ENCODE data around the gene A1BG.

A1BG gene

GRCh38 chr19:58362272-58362994 lies 9.1 kb upstream of the A1BG start, which contains the start of gene ZNF497:
Gene ZNF497, minus strand, starts transcription at chr19:58362751. Its CDS starts 5,116 bp downstream, at chr19:58357635.
- DNase-seq (ENCODE audit: low read depth): peak; percentile 97
- TF ChIP-seq CTCF (IDR thresholded peaks at IDR 0.05; ENCODE audit: insufficient read depth, low read depth, low read length, missing control alignments): no peak
- peak within 1 kb of the TSS; percentile 77 for H3K4me3 ChIP-seq (ENCODE audit: low read length)

GRCh38 chr19:58361900-58362271 lies 8.6 kb upstream of the A1BG start:
- DNase-seq (ENCODE audit: low read depth): no peak
- H3K4me3 ChIP-seq (ENCODE audit: low read length): peak overlapping the region; percentile 77
- peak; percentile 4 for TF ChIP-seq CTCF (IDR thresholded peaks at IDR 0.05; ENCODE audit: insufficient read depth, low read depth, low read length, missing control alignments)

- no peak for TF ChIP-seq CTCF (IDR thresholded peaks at IDR 0.05; ENCODE audit: insufficient read depth, low read depth, low read length, missing control alignments)
- H3K4me3 ChIP-seq (ENCODE audit: low read length): no peak overlapping the region
- no peak for DNase-seq (ENCODE audit: low read depth)
These were observed 4.3 kb upstream of the A1BG start for GRCh38 chr19:58357481-58358145.

GRCh38 chr19:58356766-58357480 lies 3.6 kb upstream of the A1BG start:
- peak overlapping the region; percentile 1 for H3K4me3 ChIP-seq (ENCODE audit: low read length)
- DNase-seq (ENCODE audit: low read depth): no peak
- no peak for TF ChIP-seq CTCF (IDR thresholded peaks at IDR 0.05; ENCODE audit: insufficient read depth, low read depth, low read length, missing control alignments)

GRCh38 chr19:58355908-58356765 lies 2.8 kb upstream of the A1BG start:
- DNase-seq (ENCODE audit: low read depth): peak; percentile 41
- TF ChIP-seq CTCF (IDR thresholded peaks at IDR 0.05; ENCODE audit: insufficient read depth, low read depth, low read length, missing control alignments): no peak
- H3K4me3 ChIP-seq (ENCODE audit: low read length): peak overlapping the region; percentile 1

GRCh38 chr19:58355215-58355796 lies 2.0 kb upstream of the A1BG start:
- H3K4me3 ChIP-seq (ENCODE audit: low read length): no peak overlapping the region
- no peak for DNase-seq (ENCODE audit: low read depth)
- no peak for TF ChIP-seq CTCF (IDR thresholded peaks at IDR 0.05; ENCODE audit: insufficient read depth, low read depth, low read length, missing control alignments)
